HG03280 (cell line): ENCODE measurements around the gene ZNF653.
"Not testable (repeated sequence)": the region's sequence is repeated elsewhere in the genome, so short reads cannot be mapped to it uniquely, and the experiment has no call there.

Experiments used
- ATAC-seq: cut with Tn5 transposase; IDR thresholded peaks from one replicate; pipeline ENCODE4 v1.9.1; 2021; ENCODE audit warnings: mild to moderate bottlenecking, moderate library complexity; ENCODE audit not compliant: unreplicated experiment

ZNF653 gene

GRCh38 chr19:11482384-11483050 lies 23.1 kb downstream of the ZNF653 start:
- peak; percentile 71 for ATAC-seq

GRCh38 chr19:11481534-11482383 lies 23.9 kb downstream of the ZNF653 start:
- ATAC-seq, result peak; percentile 56

- no peak for ATAC-seq
Measured at GRCh38 chr19:11480715-11481533, 24.7 kb downstream of the ZNF653 start, which contains the start of gene ELAVL3. ELAVL3 (minus strand) TSS chr19:11481046; CDS start chr19:11480608, 438 bp downstream.

GRCh38 chr19:11479898-11480714 lies 25.5 kb downstream of the ZNF653 start:
- no peak for ATAC-seq

GRCh38 chr19:11479090-11479897 lies 26.3 kb downstream of the ZNF653 start:
- ATAC-seq, result no peak

- ATAC-seq, result no peak
Measured at GRCh38 chr19:11478167-11479089, 27.2 kb downstream of the ZNF653 start.

GRCh38 chr19:11475861-11476260 lies 29.8 kb downstream of the ZNF653 start:
- no peak for ATAC-seq

GRCh38 chr19:11475343-11475742 lies 30.3 kb downstream of the ZNF653 start:
- not testable (repeated sequence) for ATAC-seq

- no peak for ATAC-seq
Measured at GRCh38 chr19:11473725-11474124, 31.9 kb downstream of the ZNF653 start.

GRCh38 chr19:11468266-11468845 lies 37.3 kb downstream of the ZNF653 start:
- ATAC-seq, result not testable (repeated sequence)

- no peak for ATAC-seq
Measured at GRCh38 chr19:11465600-11465999, 40.0 kb downstream of the ZNF653 start.

- ATAC-seq, result no peak
Measured at GRCh38 chr19:11464333-11465265, 41.0 kb downstream of the ZNF653 start.

- no peak for ATAC-seq
Measured at GRCh38 chr19:11463391-11463790, 42.2 kb downstream of the ZNF653 start.

- ATAC-seq, result no peak
Measured at GRCh38 chr19:11461453-11461852, 44.2 kb downstream of the ZNF653 start.

- no peak for ATAC-seq
Measured at GRCh38 chr19:11460207-11460606, 45.4 kb downstream of the ZNF653 start.

GRCh38 chr19:11458912-11459311 lies 46.7 kb downstream of the ZNF653 start:
- ATAC-seq, result not testable (repeated sequence)
